IPS-18c (cell line): ENCODE measurements around the gene PLEKHD1.

ENCODE experiments used
- H3K4me3 ChIP-seq: 2 replicates; pipeline ENCODE4 v1.7.0; 2013; ENCODE audit warnings: low read depth, mild to moderate bottlenecking, low read length, moderate library complexity; ENCODE audit not compliant: insufficient read depth
- H3K9me3 ChIP-seq: one replicate; pipeline ENCODE4 v1.6.1; 2013; ENCODE audit warnings: mild to moderate bottlenecking, low read length, moderate library complexity; ENCODE audit not compliant: control insufficient read depth, insufficient read depth

PLEKHD1 gene

DNA sequence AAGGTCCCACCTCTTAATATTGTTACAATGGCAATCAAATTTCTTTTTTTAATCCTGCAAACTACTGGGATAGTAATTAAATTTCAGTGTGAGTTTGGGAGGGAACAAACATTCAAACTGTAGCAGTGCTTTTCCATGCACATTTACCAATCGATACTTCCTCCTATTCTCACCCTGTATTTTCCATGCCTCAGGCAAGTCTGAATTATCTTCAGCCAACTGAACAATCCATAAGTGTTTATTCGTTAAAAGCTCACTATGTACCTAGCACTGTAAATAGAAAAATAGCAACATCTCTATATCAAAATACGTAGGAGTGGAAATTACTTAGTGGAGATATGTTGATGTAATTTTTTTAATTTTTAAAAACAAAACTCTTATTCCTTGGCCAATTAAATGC is 46.6 kb downstream of the PLEKHD1 start:
- no peak overlapping the region for H3K4me3 ChIP-seq
- no peaks in the 10 kb centered on the region for H3K9me3 ChIP-seq

DNA sequence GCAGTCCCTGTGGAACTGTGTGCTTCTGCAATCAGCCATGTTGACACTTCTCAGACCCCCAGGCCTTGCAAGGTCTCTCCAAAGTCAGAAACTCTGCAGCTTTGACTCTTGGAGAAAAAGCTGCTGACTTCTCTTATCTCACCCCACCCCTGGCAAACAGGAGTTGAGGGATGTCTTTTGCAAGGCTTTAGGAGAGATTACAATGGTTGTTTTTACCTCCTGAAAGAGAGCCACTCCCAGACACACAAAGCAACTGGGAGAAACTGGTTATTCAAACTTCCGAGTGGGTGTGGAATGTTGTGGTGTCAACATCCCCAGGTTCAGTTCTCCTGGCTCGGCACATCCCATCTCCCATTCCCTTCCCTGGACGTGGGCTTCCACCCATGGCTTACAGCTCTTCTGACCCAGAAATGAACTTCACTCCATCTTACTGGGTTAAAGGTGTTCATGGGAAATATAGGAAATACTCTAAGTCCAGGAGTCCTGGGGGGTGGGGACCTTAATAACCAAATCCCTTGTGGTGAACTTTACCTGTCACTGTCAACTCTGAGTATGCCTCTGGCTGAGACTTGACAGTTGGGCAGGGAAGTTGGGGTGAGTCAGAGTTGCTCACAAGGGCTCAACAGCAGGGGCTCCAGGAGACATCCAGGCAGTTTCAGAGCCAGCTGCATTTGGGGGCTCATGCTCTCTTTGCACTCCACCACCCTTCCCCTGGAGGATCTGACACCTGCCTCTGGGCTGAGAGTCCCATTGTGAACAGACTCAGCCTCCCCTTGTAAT is 48.2 kb downstream of the PLEKHD1 start:
- H3K4me3 ChIP-seq, result no peak overlapping the region
- no peaks in the 10 kb centered on the region for H3K9me3 ChIP-seq

DNA sequence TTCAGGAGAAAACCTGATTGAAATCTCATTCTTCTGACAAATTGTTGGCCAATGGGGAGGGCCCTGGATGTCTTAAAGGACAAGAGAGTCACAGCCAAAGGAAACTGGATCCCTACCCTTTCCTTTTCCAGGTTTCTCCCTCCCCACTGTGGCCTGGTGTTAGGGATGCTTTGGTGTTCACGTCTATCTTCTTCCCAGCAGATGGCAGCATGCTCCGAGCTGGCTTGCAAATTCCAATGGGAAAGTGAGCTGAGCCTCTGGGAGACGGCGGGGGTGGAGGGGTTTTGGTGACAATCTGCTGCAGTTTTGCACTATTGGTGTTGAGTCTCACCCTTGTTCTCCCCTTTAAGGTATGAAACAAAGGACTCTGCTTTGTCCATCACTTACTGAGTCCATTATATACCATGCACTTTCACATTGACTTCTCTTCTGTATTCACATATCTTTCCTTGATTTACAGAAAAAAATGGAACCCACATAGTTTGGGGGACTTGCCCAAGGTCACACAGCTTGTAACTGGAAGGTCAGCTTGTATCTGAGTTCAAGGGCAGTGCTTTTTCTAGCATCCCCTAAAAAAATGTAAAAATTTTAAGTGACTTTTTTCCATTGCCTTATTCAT is 50.8 kb downstream of the PLEKHD1 start:
- no peaks in the 10 kb centered on the region for H3K9me3 ChIP-seq

DNA sequence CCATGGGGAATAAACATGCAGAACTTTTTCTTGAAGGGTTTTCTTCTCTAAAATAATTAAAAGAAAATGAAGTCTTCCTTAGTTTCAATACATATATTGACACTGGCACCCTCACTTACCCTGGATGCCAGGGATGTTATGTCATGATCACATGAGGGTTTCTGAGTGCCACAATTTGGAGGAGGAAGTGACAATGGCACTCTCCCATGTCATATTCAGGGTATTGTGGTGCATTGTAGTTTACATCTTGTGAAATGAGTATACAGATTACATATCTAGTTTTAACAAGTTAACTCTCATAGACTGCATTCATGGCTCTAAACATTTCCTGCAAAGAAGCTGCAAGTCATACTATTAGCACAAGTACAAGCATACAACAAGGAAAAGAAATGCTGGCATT is 52.4 kb downstream of the PLEKHD1 start:
- H3K9me3 ChIP-seq, result peaks cover 2% of the 10 kb centered on the region
- H3K4me3 ChIP-seq, result no peak overlapping the region

More for the DNA sequence above, 50.8 kb downstream of the PLEKHD1 start:
- no peak overlapping the region for H3K4me3 ChIP-seq

DNA sequence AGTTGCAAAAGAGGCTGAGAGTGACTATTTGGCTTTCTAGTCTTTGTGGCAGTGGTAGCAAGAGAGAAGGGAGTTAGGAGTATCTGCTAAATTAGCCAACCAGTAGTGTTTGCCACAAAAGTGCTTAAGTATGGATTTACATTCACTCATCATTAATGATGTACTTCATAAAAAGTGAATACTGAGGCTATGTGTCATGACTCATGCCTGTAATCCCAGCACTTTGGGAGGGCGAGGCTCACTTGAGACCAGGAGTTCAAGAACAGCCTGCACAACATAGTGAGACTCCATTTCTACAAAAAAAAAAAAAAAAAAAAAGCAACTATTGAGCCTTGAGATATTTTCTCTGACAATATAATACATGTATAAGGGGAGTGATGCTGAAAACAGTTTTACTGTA is 53.4 kb downstream of the PLEKHD1 start:
- H3K9me3 ChIP-seq, result peaks cover 2% of the 10 kb centered on the region
- no peak overlapping the region for H3K4me3 ChIP-seq

DNA sequence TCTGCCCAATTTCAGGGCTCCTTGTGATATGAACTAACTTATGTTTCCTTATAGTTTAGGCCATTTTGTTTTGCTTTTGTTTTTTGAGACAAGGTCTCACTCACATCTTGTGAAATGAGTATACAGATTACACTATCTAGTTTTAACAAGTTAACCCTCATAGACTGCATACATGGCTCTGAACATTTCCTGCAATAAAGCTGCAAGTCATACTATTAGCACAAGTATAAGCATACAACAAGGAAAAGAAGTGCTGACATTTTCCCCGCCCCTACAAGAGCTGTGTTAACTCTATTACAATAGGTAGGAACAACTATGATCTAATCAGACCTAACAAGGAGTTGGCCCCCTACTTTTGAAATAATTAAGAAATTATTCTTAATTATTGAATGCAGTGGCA is 54.2 kb downstream of the PLEKHD1 start:
- peaks cover 2% of the 10 kb centered on the region for H3K9me3 ChIP-seq
- H3K4me3 ChIP-seq, result no peak overlapping the region

DNA sequence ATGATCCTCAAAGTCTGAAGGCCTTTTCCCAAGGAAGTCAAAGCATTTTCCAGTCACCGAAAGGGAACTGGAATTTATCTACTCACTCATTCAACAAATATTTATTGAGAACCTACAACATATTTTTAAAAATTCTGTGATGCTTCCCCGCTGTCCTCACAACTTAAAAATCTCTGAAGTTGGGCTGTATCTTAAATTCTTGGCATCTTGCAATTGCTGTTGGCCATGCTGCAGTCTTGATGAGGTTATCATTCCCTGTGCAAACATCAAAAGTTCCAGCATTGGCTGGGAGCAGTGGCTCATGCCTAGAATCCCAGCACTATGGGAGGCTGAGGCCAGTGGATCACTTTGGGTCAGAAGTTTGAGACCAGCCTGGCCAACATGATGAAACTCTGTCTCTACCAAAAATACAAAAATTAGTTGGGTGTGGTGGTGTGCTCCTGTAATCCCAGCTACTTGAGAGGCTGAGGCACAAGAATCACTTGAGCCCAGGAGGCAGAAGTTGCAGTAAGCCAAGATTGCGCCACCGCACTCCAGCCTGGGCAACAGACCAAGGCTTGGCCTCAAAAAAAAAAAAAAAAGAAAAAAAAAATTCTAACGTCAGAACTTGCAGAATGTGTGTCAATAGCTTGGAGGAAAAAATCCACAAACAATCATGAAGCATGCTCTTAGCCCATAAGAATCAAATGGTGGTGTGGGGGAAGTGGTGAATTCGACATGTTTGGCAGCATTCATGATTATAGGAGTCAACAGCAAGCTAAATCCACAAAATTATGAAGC is 55.3 kb downstream of the PLEKHD1 start:
- no peak overlapping the region for H3K4me3 ChIP-seq
- H3K9me3 ChIP-seq, result peaks cover 2% of the 10 kb centered on the region

DNA sequence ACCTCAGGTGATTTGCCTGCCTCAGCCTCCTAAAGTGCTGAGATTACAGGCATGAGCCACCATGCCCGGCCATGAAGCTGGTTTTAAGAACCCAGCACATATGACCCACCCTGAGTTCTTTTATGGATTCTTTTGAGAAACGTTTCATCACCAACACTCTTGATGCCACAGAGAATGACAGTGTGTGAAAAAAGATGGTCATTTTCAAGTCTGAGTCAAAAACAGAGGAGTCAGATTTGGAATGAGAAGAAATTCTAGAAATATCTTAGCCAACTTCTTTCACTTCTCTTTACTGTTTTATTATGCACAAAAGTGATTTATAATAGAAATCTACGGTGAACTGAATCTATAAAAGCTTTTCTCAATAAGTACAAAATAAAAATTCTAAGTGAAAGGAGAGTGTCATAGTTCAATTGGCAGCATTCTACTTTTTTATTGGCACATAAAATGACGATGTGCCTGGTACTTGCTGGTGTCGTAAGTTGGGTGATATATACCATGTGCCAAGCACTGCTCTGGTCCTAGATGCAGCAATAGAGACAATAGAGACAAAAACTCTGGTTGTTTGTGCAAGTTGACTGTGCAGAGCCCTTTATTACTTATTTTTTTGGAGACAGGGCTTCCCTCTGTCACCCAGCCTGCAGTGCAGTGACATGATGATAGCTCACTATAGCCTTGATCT is 56.3 kb downstream of the PLEKHD1 start:
- Histone ChIP-seq H3K9me3 (peaks cover 2% of the 10 kb centered on the region), H3K4me3 (no peak overlapping the region)

DNA sequence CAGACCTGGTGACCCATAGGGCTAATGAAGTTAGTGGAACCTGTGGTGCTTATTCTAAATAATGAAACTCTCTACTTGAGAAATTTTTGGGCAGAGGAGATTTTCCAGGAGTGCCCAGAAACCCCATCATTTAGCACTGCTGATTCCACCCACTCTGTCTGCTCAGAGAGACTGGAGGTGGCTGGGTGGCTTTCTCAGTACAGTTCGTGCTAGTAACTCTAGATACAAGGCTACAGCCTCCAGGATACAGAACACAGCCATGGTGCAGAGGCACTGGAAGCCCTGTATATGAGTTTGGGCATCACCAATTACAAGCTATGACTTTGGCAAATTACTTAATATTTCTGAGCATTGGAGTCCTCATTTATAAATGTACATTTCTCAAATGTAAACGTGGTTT is 57.8 kb downstream of the PLEKHD1 start:
- peaks cover 2% of the 10 kb centered on the region for H3K9me3 ChIP-seq
- no peak overlapping the region for H3K4me3 ChIP-seq

DNA sequence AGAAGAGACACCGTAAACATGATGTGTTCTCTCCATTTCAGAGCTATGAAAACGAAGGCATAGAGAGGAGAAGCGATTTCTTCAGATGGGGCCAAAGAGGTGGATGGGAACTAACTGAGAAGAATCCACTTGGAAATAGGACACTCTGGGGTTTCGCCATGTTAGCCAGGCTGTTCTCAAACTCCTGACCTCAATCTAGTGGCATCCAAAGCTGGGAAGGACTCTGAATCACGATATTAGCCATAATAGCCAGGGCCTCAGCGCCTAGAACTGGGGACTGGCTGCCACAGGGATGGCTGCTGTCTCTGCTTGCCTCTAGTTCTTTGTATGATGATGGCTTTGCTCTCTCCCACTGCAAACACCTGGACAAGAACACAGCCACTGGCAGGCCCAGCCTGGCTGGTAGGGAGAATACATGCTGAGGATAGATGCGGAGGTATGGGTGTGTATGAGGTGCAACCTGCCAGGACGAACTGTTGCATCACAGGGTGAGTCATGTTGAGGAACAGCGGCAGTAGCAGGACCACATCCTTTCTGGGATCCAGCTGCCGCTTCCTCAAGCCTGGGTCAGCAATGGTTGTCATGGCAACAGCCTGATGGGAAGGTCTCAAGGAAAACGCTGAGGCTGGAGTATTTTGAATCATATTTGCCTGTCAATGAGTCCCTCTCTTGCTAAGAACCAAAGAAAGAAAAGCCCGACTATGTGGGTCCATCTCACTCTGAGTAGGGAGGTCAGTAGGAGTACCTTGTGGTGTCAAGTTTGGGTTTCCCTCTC is 59.0 kb downstream of the PLEKHD1 start:
- H3K4me3 ChIP-seq, result no peak overlapping the region
- H3K9me3 ChIP-seq, result peaks cover 2% of the 10 kb centered on the region

DNA sequence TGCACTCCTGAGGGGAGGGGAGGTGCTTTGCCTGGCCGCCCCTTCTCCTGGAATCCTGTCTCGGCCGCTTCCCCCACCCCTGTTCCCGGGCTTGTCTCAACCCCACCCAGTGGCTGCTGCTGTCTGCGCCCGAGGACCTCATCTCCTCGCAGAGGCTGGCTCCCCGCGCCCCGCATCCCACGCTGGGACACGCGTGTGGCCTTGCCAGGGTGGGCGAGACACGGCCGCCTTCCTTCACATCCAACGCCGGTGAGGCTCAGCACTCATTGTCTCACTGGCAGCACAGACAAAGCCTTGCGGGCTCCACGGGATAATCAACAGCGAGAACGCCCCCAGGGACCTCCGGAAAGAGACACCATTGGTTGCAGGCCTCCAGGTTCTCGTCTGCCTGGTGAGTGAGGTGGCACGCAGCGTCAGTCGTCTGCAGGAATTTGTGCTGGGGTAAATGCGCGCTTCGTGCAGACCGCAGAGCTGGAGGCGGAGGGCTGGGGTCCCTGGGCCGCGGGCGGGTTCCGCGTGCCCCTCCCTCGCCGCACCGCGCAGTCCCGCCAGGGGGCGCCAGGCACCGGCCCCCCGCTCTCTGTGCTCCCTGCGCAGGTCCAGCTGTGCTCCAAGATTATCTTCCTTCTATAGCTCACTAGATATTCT is 63.3 kb downstream of the PLEKHD1 start:
- H3K4me3 ChIP-seq, result peak overlapping the region; percentile 51
- H3K9me3 ChIP-seq, result no peaks in the 10 kb centered on the region

DNA sequence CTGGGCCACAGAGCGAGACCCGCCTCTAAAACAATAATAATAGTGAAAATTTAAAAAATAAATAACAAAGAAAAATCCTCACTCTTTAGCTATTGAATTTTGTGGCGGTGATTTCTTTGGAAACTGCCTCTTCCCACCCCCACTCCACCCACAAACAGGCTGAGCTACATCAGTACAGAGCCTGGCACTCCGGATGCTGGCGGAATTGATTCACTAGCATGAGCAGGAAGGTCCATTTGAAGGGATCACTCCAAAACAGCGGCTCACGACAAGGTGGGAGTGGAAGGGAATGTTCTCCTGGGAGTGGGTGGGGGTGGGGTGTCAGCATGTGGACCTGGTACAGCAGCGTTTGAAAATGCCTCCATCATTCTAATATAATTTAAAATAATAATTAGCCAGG is 64.0 kb downstream of the PLEKHD1 start:
- H3K9me3 ChIP-seq, result no peaks in the 10 kb centered on the region
- H3K4me3 ChIP-seq, result no peak overlapping the region

DNA sequence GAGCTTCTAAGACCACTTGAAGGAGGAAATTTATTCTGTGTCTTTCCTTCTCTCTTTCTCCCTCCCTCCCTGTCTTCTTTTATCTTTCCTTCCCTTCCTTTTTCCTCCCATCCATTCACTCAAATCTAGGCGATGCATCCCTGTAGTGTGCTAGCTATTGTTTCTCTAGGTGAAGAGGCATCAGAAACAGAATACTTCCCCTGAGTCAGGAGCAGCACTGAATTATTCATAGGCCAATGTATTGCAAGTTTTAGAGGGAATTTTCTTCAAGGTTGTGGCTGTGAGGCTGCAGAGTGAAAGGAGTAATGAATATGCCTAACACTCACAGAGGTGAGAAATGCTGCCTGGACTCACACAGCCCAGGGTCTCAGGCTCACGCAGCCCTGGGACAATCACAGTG is 67.0 kb downstream of the PLEKHD1 start:
- Histone ChIP-seq H3K9me3 (no peaks in the 10 kb centered on the region), H3K4me3 (no peak overlapping the region)

DNA sequence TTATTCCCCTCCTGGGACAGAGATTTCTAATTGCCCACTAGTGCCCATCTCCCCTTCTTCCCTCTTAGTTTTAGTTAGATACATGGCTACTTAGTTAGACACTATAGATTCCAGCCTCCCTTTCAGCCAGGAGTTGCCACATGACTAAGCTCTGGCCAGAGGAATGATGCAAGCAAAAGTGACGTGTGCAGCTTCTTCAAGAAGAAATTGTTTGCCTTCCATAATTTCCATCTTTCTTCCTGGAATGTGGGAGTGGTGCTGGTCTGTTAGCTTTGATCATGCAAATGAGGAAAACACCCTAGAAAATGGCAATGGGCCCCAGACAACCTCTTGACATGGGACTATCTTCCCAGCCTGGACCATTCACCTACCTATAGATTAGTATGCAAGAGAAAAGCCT is 68.7 kb downstream of the PLEKHD1 start:
- no peak overlapping the region for H3K4me3 ChIP-seq

DNA sequence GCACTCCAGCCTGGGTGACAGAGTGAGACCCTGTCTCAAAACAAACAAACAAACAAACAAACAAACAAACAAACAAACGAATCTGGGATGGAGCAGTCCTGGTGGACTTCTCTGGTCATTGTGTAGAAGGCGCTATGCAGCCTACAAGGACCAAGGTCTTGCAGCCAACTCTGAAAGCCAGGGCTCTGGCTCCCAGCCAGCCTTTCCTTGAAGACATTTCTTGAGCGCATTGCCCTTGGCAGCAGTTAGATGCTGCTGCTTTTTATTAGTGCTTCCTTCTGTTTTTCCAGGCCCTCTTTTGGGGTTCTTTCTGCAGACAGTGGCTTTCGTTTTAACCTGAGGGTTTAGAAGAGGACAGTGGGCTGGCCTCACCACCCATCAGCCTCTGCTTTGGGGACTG is 70.0 kb downstream of the PLEKHD1 start:
- Histone ChIP-seq H3K4me3 (no peak overlapping the region), H3K9me3 (no peaks in the 10 kb centered on the region)

More for the DNA sequence above, 68.7 kb downstream of the PLEKHD1 start:
- no peaks in the 10 kb centered on the region for H3K9me3 ChIP-seq

DNA sequence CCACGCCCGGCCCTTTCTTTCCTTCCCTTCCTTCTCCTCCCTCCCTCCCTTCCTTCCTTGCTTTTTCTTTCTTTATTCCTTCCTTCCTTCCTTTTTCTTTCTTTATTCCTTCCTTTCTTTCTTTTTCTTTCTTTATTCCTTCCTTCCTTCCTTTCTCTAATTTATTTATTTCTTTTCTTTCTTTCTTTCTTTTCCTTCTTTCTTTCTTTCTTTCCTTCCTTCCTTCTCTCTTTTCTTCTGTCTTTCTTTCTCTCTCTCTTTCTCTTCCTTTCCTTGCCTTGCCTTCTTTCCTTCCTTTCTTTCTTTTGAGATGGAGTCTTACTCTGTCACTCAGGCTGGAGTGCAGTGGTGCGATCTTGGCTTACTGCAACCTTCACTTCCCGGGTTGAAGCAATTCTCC is 74.2 kb downstream of the PLEKHD1 start:
- no peak overlapping the region for H3K4me3 ChIP-seq
- no peaks in the 10 kb centered on the region for H3K9me3 ChIP-seq
